ENCODE data around the gene DMTF1.
"Not testable (repeated sequence)": the region's sequence is repeated elsewhere in the genome, so short reads cannot be mapped to it uniquely, and the experiment has no call there.

DMTF1 gene

GRCh38 chr7:87231258-87231657, 79.0 kb downstream of the DMTF1 start:
- DNase-seq, result no peak

GRCh38 chr7:87231711-87232110, 79.5 kb downstream of the DMTF1 start:
- no peak for DNase-seq

GRCh38 chr7:87234949-87235348, 82.7 kb downstream of the DMTF1 start:
- no peak for DNase-seq

- not testable (repeated sequence) for DNase-seq
Observed at GRCh38 chr7:87238464-87239051, 86.3 kb downstream of the DMTF1 start.

- DNase-seq, result not testable (repeated sequence)
Observed at GRCh38 chr7:87245671-87246070, 93.4 kb downstream of the DMTF1 start.
